ENCODE results near the gene MLH3. TPM values are rescaled to one million over a fixed set of nuclear protein-coding genes. Genes with fewer than 3 reads are reported as not detected.

The MLH3 gene
- total and polyA plus RNA-seq, 2 donors (not counting 3 experiments of a cell fraction or from before 2014, with no cell fraction given), result 4.8 to 16.5 TPM

- Histone ChIP-seq H3K79me2 (ENCODE audit: control insufficient read depth, insufficient read depth, low read length) (no peaks in the 10 kb centered on the region), H3K9ac (replicated peaks; ENCODE audit: extremely low read depth, insufficient read depth, low read length) (no peak overlapping the region), H3K4me2 (ENCODE audit: insufficient read depth, low read length) (no peak overlapping the region), H3K27me3 (ENCODE audit: control insufficient read depth in 2 of 2, insufficient read depth in 2 of 2, low read length in 2 of 2) (no peaks in the 10 kb centered on the region), H3K9me1 (replicated peaks; ENCODE audit: control insufficient read depth, extremely low read depth, insufficient read depth, low read length) (no peaks in the 10 kb centered on the region), H4K20me1 (replicated peaks; ENCODE audit: control insufficient read depth, extremely low read depth, insufficient read depth, low read length) (no peaks in the 10 kb centered on the region), H2AFZ (ENCODE audit: low read depth, low read length) (no peak overlapping the region), H3K36me3 (ENCODE audit: control insufficient read depth in 2 of 2, extremely low read depth in 1 of 2, insufficient read depth in 2 of 2, low read length in 2 of 2) (peaks cover 10 to 20% of the 10 kb centered on the region in 2 experiments), H3K27ac (ENCODE audit: insufficient read depth, low read depth, low read length) (no peak overlapping the region), H3K4me1 (ENCODE audit: control insufficient read depth, extremely low read depth, insufficient read depth, low read length) (peaks cover 4% of the 10 kb centered on the region), H3K9me3 (replicated peaks; ENCODE audit: control insufficient read depth, insufficient read depth, low read length) (no peaks in the 10 kb centered on the region), H3K4me3 (replicated peaks in 1 of 3; ENCODE audit: insufficient read depth in 1 of 3, low read depth in 1 of 3, low read length in 3 of 3) (no peak overlapping the region)
- no peak for TF ChIP-seq POLR2A (IDR thresholded peaks at IDR 0.05; ENCODE audit: low read depth, low read length)
- no peak for TF ChIP-seq CTCF (IDR thresholded peaks at IDR 0.05; ENCODE audit: extremely low read depth in 1 of 2, insufficient read depth in 1 of 2, low read depth in 1 of 2, low read length in 2 of 2)
- TF ChIP-seq, protein P1, sequence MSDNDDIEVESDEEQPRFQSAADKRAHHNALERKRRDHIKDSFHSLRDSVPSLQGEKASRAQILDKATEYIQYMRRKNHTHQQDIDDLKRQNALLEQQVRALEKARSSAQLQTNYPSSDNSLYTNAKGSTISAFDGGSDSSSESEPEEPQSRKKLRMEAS (IDR thresholded peaks at IDR 0.05; ENCODE audit: insufficient read depth, insufficient read length), result no peak
- FAIRE-seq (no peak), DNase-seq (ENCODE audit: low read depth, low spot score) (no peak)
- intact Hi-C loops (cut with micrococcal nuclease) (loop anchor here (1.0 kb wide), 3 partner anchors 142 to 227 kb away; no protein-coding TSS in a partner anchor), dilution Hi-C loops (cut with MboI; ENCODE audit: extremely low pct_ligation_motif_present, low sequenced_read_pairs) (no loop called here)
- BruUV-seq (replicated peaks), result no TSS peak
- ChIA-PET POLR2A (interaction anchor here (1.0 to 1.7 kb wide), 2 partner anchors 146 to 150 kb away, joined by 3 to 6 read pairs; no protein-coding TSS in a partner anchor), CTCF (interaction anchor here (0.6 to 6.2 kb wide), 46 partner anchors 9 to 226 kb away, joined by 3 to 109 read pairs (median 5); partner anchors contain the start of genes ACYP1, PGF, PROX2 and RPS6KL1)
Observed at GRCh38 chr14:75088153-75088552, 36.9 kb upstream of the MLH3 start.

GRCh38 chr14:75084513-75084912 lies 33.2 kb upstream of the MLH3 start:
- intact Hi-C loops (cut with micrococcal nuclease), result loop anchor here (1.0 kb wide), 1 partner anchor 138 kb away; no protein-coding TSS in a partner anchor
- Histone ChIP-seq H3K9ac (replicated peaks; ENCODE audit: extremely low read depth, insufficient read depth, low read length) (no peak overlapping the region), H3K4me3 (replicated peaks in 1 of 3; ENCODE audit: insufficient read depth in 1 of 3, low read depth in 1 of 3, low read length in 3 of 3) (no peak overlapping the region), H3K36me3 (ENCODE audit: control insufficient read depth in 2 of 2, extremely low read depth in 1 of 2, insufficient read depth in 2 of 2, low read length in 2 of 2) (peaks cover 7 to 21% of the 10 kb centered on the region in 2 experiments), H3K27me3 (ENCODE audit: control insufficient read depth in 2 of 2, insufficient read depth in 2 of 2, low read length in 2 of 2) (no peaks in the 10 kb centered on the region), H3K27ac (ENCODE audit: insufficient read depth, low read depth, low read length) (no peak overlapping the region), H3K4me2 (ENCODE audit: insufficient read depth, low read length) (no peak overlapping the region), H2AFZ (ENCODE audit: low read depth, low read length) (no peak overlapping the region), H3K4me1 (ENCODE audit: control insufficient read depth, extremely low read depth, insufficient read depth, low read length) (no peaks in the 10 kb centered on the region), H3K9me3 (replicated peaks; ENCODE audit: control insufficient read depth, insufficient read depth, low read length) (no peaks in the 10 kb centered on the region), H3K79me2 (ENCODE audit: control insufficient read depth, insufficient read depth, low read length) (no peaks in the 10 kb centered on the region), H4K20me1 (replicated peaks; ENCODE audit: control insufficient read depth, extremely low read depth, insufficient read depth, low read length) (no peaks in the 10 kb centered on the region), H3K9me1 (replicated peaks; ENCODE audit: control insufficient read depth, extremely low read depth, insufficient read depth, low read length) (no peaks in the 10 kb centered on the region)
- dilution Hi-C loops (cut with MboI; ENCODE audit: extremely low pct_ligation_motif_present, low sequenced_read_pairs), result no loop called here
- no TSS peak for BruUV-seq (replicated peaks)
- POLR2A ChIA-PET, result no interaction called here
- TF ChIP-seq EZH2 (IDR thresholded peaks at IDR 0.05; ENCODE audit: borderline replicate concordance, low read depth, low read length, severe bottlenecking), result no peak
- TF ChIP-seq CTCF (IDR thresholded peaks at IDR 0.05; ENCODE audit: extremely low read depth in 1 of 2, insufficient read depth in 1 of 2, low read depth in 1 of 2, low read length in 2 of 2), result peak; percentile 17 to 27
- CTCF ChIA-PET, result interaction anchor here (0.8 to 4.9 kb wide), 5 partner anchors 81 to 224 kb away, joined by 3 to 73 read pairs (median 5); partner anchors contain the start of gene RPS6KL1
- peak; percentile 77 for FAIRE-seq
- peak; percentile 23 for DNase-seq (ENCODE audit: low read depth, low spot score)

Data from endothelial cell of umbilical vein (primary cell).